Vagina (tissue), 2 donors: ENCODE data around the gene DIAPH2. TPM values are rescaled to one million over a fixed set of nuclear protein-coding genes. Genes with fewer than 3 reads are reported as not detected.

ENCODE experiments used
- DNase-seq, 2 donors: peaks; one replicate each; pipeline ENCODE4 v3.0.0-alpha.2; 2017; ENCODE audit errors: extremely low spot score in 2 of 2
- H3K27ac ChIP-seq: fragments of 200-600 bp; sonication (generic); one replicate; pipeline ENCODE4 v1.5.1; 2019
- H3K27me3 ChIP-seq: fragments of 200-600 bp; sonication (generic); one replicate; pipeline ENCODE4 v1.5.1; 2019
- H3K36me3 ChIP-seq, 2 donors: fragments of 200-600 bp; sonication (generic); one replicate each; pipeline ENCODE4 v1.5.1; 2017 to 2019
- H3K4me1 ChIP-seq: fragments of 200-600 bp; sonication (generic); one replicate; pipeline ENCODE4 v1.5.1; 2019
- H3K4me3 ChIP-seq, 2 donors: fragments of 200-600 bp; sonication (generic); 1 replicate in 1 of 2; 2 replicates in 1 of 2; pipeline ENCODE4 v1.5.1; 2016 to 2019
- H3K9me3 ChIP-seq: fragments of 200-600 bp; sonication (generic); one replicate; pipeline ENCODE4 v1.5.1; 2019
- CTCF ChIP-seq, 3 experiments: fragments of 450-650 bp in 2 of 3; fragments of 200-600 bp in 1 of 3; sonication (generic) in 1 of 3; IDR thresholded peaks; one replicate each; pipeline ENCODE4 v1.5.1; 2017 to 2019; ENCODE audit warnings: antibody characterized with exemption in 3 of 3, mild to moderate bottlenecking in 2 of 3, moderate library complexity in 2 of 3
- POLR2A ChIP-seq, 2 donors: fragments of 450-650 bp; IDR thresholded peaks; one replicate each; pipeline ENCODE4 v1.6.1; 2017; ENCODE audit warnings: antibody characterized with exemption in 2 of 2, mild to moderate bottlenecking in 2 of 2, moderate library complexity in 2 of 2
- POLR2AphosphoS5 ChIP-seq, 2 donors: sonication (generic); formaldehyde crosslinking; IDR thresholded peaks; one replicate each; pipeline ENCODE4 v1.9.0; 2017; ENCODE audit warnings: antibody characterized with exemption in 2 of 2, mild to moderate bottlenecking in 2 of 2, low read depth in 1 of 2; ENCODE audit not compliant: insufficient read depth in 1 of 2
- intact Hi-C: fragments of 100-400 bp; cut with DNase I; formaldehyde crosslinking; loops from one replicate; pipeline ENCODE4 v1.15.1; 2023
- total RNA-seq: library from RNA; depleted of rRNA; stranded (reverse); fragments of >200 nt; gene quantifications from one replicate; pipeline ENCODE4 v1.2.3, GENCODE V29; 2016

DIAPH2 gene
- total RNA-seq, 1 donor from 2014 or later, result 38.8 TPM

GRCh38 chrX:97384685-97385084 lies 700.0 kb downstream of the DIAPH2 start:
- no peak for DNase-seq
- H3K27me3 ChIP-seq, result no peaks in the 10 kb centered on the region
- intact Hi-C loops, result no loop called here
- H3K4me1 ChIP-seq, result no peaks in the 10 kb centered on the region
- H3K36me3 ChIP-seq, result no peaks in the 10 kb centered on the region
- no peak overlapping the region for H3K4me3 ChIP-seq
- no peak for TF ChIP-seq CTCF (IDR thresholded peaks at IDR 0.05)
- no peak for TF ChIP-seq POLR2AphosphoS5 (IDR thresholded peaks at IDR 0.05; ENCODE audit: insufficient read depth in 1 of 2, low read depth in 1 of 2)
- TF ChIP-seq POLR2A (IDR thresholded peaks at IDR 0.05), result no peak
- H3K27ac ChIP-seq, result no peak overlapping the region
- no peaks in the 10 kb centered on the region for H3K9me3 ChIP-seq

GRCh38 chrX:97387004-97387403 lies 702.4 kb downstream of the DIAPH2 start:
- no peak for TF ChIP-seq POLR2AphosphoS5 (IDR thresholded peaks at IDR 0.05; ENCODE audit: insufficient read depth in 1 of 2, low read depth in 1 of 2)
- no peak for TF ChIP-seq CTCF (IDR thresholded peaks at IDR 0.05)
- no peak for TF ChIP-seq POLR2A (IDR thresholded peaks at IDR 0.05)
- Histone ChIP-seq H3K27me3 (no peaks in the 10 kb centered on the region), H3K36me3 (no peaks in the 10 kb centered on the region), H3K9me3 (no peaks in the 10 kb centered on the region), H3K27ac (no peak overlapping the region), H3K4me1 (no peaks in the 10 kb centered on the region), H3K4me3 (no peak overlapping the region)
- intact Hi-C loops, result no loop called here
- DNase-seq, result no peak

- intact Hi-C loops, result no loop called here
- no peaks in the 10 kb centered on the region for H3K9me3 ChIP-seq
- no peak overlapping the region for H3K27ac ChIP-seq
- H3K36me3 ChIP-seq, result no peaks in the 10 kb centered on the region
- H3K4me1 ChIP-seq, result no peaks in the 10 kb centered on the region
- TF ChIP-seq CTCF (IDR thresholded peaks at IDR 0.05) (no peak), POLR2A (IDR thresholded peaks at IDR 0.05) (no peak), POLR2AphosphoS5 (IDR thresholded peaks at IDR 0.05; ENCODE audit: insufficient read depth in 1 of 2, low read depth in 1 of 2) (no peak)
- no peak overlapping the region for H3K4me3 ChIP-seq
- DNase-seq, result no peak
- no peaks in the 10 kb centered on the region for H3K27me3 ChIP-seq
Measured at GRCh38 chrX:97389761-97390192, 705.1 kb downstream of the DIAPH2 start.

- TF ChIP-seq POLR2A (IDR thresholded peaks at IDR 0.05) (no peak), CTCF (IDR thresholded peaks at IDR 0.05) (no peak), POLR2AphosphoS5 (IDR thresholded peaks at IDR 0.05; ENCODE audit: insufficient read depth in 1 of 2, low read depth in 1 of 2) (no peak)
- no peak overlapping the region for H3K4me3 ChIP-seq
- H3K27me3 ChIP-seq, result no peaks in the 10 kb centered on the region
- H3K27ac ChIP-seq, result no peak overlapping the region
- DNase-seq, result no peak
- no peaks in the 10 kb centered on the region for H3K36me3 ChIP-seq
- H3K9me3 ChIP-seq, result no peaks in the 10 kb centered on the region
- H3K4me1 ChIP-seq, result no peaks in the 10 kb centered on the region
- intact Hi-C loops, result no loop called here
Measured at GRCh38 chrX:97397371-97397770, 712.7 kb downstream of the DIAPH2 start.

- Histone ChIP-seq H3K36me3 (no peaks in the 10 kb centered on the region), H3K27me3 (no peaks in the 10 kb centered on the region), H3K9me3 (no peaks in the 10 kb centered on the region), H3K4me3 (no peak overlapping the region), H3K27ac (no peak overlapping the region), H3K4me1 (no peaks in the 10 kb centered on the region)
- intact Hi-C loops, result no loop called here
- TF ChIP-seq CTCF (IDR thresholded peaks at IDR 0.05) (no peak), POLR2A (IDR thresholded peaks at IDR 0.05) (no peak), POLR2AphosphoS5 (IDR thresholded peaks at IDR 0.05; ENCODE audit: insufficient read depth in 1 of 2, low read depth in 1 of 2) (no peak)
- DNase-seq, result no peak
Measured at GRCh38 chrX:97398030-97398551, 713.4 kb downstream of the DIAPH2 start.
